Upper lobe of left lung (tissue), 6 donors: Measurements from ENCODE around the gene LDLRAD3. TPM values are rescaled to one million over a fixed set of nuclear protein-coding genes. Genes with fewer than 3 reads are reported as not detected.

Experiments used
- ATAC-seq, 2 donors: fragments of 200-7000 bp; cut with Tn5 transposase; one replicate each; pipeline ENCODE4 v1.9.1; 2022; ENCODE audit warnings: mild to moderate bottlenecking in 2 of 2, moderate library complexity in 2 of 2; ENCODE audit not compliant: low FRiP score in 2 of 2
- DNase-seq, 2 donors: peaks; one replicate each; pipeline ENCODE4 v3.0.0-alpha.2; 2019 to 2020
- H3K27ac ChIP-seq, 4 donors: fragments of 200-600 bp; sonication (generic); one replicate each; pipeline ENCODE4 v1.5.1; 2016 to 2019
- H3K27me3 ChIP-seq, 4 donors: fragments of 200-600 bp; sonication (generic); one replicate each; pipeline ENCODE4 v1.5.1; 2017 to 2019
- H3K36me3 ChIP-seq, 4 donors: fragments of 200-600 bp; sonication (generic); one replicate each; pipeline ENCODE4 v1.5.1; 2016 to 2019
- H3K4me1 ChIP-seq, 4 donors: fragments of 200-600 bp; sonication (generic); one replicate each; pipeline ENCODE4 v1.5.1; 2018 to 2019
- H3K4me3 ChIP-seq, 4 donors: fragments of 200-600 bp; sonication (generic); one replicate each; pipeline ENCODE4 v1.5.1; 2017 to 2019; ENCODE audit warnings: mild to moderate bottlenecking in 2 of 4, moderate library complexity in 1 of 4
- H3K9me3 ChIP-seq, 4 donors: fragments of 200-600 bp; sonication (generic); one replicate each; pipeline ENCODE4 v1.5.1; 2018 to 2019
- EP300 ChIP-seq, 4 donors: sonication (generic); formaldehyde crosslinking; IDR thresholded peaks; one replicate each; pipeline ENCODE4 v1.5.1; 2017; ENCODE audit warnings: antibody characterized with exemption in 4 of 4, control low read depth in 2 of 4
- POLR2A ChIP-seq, 4 donors: fragments of 450-650 bp; IDR thresholded peaks; one replicate each; pipeline ENCODE4 v1.5.1; 2016 to 2017; ENCODE audit warnings: antibody characterized with exemption in 4 of 4, mild to moderate bottlenecking in 2 of 4
- POLR2AphosphoS5 ChIP-seq, 2 donors: sonication (generic); formaldehyde crosslinking; IDR thresholded peaks; one replicate each; pipeline ENCODE4 v1.5.1; 2017; ENCODE audit warnings: antibody characterized with exemption in 2 of 2
- WGBS, 2 donors: methylation state at CpG; one replicate each; pipeline ENCODE4 v1.1.5; 2017 to 2018; 5-methylcytosine and 5-hydroxymethylcytosine counted together
- total RNA-seq, 6 donors: library from RNA; depleted of rRNA in 4 of 6; stranded (reverse); fragments of >200 nt in 4 of 6; gene quantifications; one replicate each; pipeline versions ENCODE4 v1.1.0 to v1.2.1, GENCODE V29; 2016 to 2021
- TF ChIP-seq, protein P1 (sequence below), 6 experiments: fragments of 450-650 bp in 4 of 6; fragments of 200-600 bp in 2 of 6; sonication (generic) in 2 of 6; IDR thresholded peaks; one replicate each; pipeline ENCODE4 v1.5.1; 2016 to 2019; ENCODE audit warnings: antibody characterized with exemption in 6 of 6
- donor health status: DM: no; HTN: no; CAD: no; lungs with moderate emphysema.
- donor health status: DM: no; HTN: yes; CAD: no; lungs with severe emphysema.

The LDLRAD3 gene
- total RNA-seq, 6 donors from 2014 or later = 4.4 to 16.8 (median 7.4) TPM

DNA sequence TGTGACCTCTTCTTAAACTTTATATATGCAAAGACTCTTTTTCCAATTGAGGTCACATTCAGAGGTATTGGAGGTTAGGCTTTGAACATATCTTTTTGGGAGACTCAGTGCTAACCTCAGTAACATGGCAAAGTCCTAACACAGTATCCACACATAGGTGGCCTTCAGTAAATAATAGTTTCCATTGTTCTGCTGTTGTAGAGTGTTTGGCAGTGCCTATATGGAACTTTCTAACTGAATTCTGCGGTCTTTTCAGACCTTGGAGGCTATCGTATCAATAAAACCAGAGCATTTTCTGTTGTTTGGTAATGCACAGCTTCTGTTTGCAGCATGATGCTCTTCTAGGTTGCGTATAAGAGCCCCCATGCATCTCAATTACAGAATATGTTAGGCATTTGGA lies 47.0 kb downstream of the LDLRAD3 start:
- WGBS, 2 donors = 96% methylated on average over 3 of the region's 3 CpGs
- DNase-seq (no peak), ATAC-seq (no peak)
- Histone ChIP-seq H3K9me3 (no peaks in the 10 kb centered on the region), H3K27ac (no peak overlapping the region), H3K36me3 (no peaks in the 10 kb centered on the region), H3K4me1 (no peaks in the 10 kb centered on the region), H3K4me3 (no peak overlapping the region), H3K27me3 (no peaks in the 10 kb centered on the region)
- TF ChIP-seq, protein P1, sequence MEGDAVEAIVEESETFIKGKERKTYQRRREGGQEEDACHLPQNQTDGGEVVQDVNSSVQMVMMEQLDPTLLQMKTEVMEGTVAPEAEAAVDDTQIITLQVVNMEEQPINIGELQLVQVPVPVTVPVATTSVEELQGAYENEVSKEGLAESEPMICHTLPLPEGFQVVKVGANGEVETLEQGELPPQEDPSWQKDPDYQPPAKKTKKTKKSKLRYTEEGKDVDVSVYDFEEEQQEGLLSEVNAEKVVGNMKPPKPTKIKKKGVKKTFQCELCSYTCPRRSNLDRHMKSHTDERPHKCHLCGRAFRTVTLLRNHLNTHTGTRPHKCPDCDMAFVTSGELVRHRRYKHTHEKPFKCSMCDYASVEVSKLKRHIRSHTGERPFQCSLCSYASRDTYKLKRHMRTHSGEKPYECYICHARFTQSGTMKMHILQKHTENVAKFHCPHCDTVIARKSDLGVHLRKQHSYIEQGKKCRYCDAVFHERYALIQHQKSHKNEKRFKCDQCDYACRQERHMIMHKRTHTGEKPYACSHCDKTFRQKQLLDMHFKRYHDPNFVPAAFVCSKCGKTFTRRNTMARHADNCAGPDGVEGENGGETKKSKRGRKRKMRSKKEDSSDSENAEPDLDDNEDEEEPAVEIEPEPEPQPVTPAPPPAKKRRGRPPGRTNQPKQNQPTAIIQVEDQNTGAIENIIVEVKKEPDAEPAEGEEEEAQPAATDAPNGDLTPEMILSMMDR (IDR thresholded peaks at IDR 0.05) = no peak
- no peak for TF ChIP-seq POLR2AphosphoS5 (IDR thresholded peaks at IDR 0.05)
- TF ChIP-seq POLR2A (IDR thresholded peaks at IDR 0.05) = no peak
- no peak for TF ChIP-seq EP300 (IDR thresholded peaks at IDR 0.05)

DNA sequence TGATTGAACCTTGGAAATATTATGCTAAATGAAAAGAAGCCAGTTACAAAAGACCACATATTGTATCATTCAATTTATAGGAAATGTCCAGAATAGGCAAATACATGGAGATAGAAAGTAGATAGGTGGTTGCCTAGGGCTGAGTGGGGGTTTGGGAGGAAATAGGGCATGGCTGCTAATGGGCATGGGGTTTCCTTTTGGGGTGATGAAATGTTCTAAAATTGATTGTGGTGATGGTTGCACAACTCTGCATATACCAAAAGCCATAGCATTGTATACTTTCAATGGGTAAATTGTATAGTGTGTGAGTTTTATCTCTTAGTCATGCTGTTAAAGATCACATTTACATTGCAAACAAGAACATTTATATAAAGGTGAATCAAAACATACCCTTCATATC lies 48.7 kb downstream of the LDLRAD3 start:
- no peak overlapping the region for H3K4me3 ChIP-seq
- no peaks in the 10 kb centered on the region for H3K9me3 ChIP-seq
- no peak overlapping the region for H3K27ac ChIP-seq
- no peak for TF ChIP-seq EP300 (IDR thresholded peaks at IDR 0.05)
- TF ChIP-seq, protein P1 (IDR thresholded peaks at IDR 0.05) = no peak
- no peak for TF ChIP-seq POLR2A (IDR thresholded peaks at IDR 0.05)
- TF ChIP-seq POLR2AphosphoS5 (IDR thresholded peaks at IDR 0.05) = no peak
- H3K27me3 ChIP-seq = no peaks in the 10 kb centered on the region
- no peak for DNase-seq
- H3K36me3 ChIP-seq = no peaks in the 10 kb centered on the region
- H3K4me1 ChIP-seq = no peaks in the 10 kb centered on the region
- no peak for ATAC-seq

DNA sequence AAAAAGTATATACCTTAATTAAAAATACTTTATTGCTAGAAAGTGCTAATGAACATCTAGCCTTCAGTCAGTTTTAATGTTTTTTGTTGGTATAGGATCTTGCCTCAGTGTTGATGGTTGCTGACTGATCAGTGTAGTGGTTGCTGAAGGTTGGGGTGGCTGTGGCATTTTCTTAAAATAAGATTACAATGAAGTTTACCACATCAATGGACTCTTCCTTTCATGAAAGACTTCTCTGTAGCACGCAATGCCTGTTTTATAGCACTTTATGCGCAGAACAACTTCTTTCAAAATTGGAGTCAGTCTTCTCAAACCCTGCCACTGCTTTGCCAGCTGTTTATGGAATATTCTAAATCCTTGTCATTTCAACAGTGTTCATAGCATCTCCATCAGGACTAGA lies 50.6 kb downstream of the LDLRAD3 start:
- Histone ChIP-seq H3K27me3 (no peaks in the 10 kb centered on the region), H3K4me3 (no peak overlapping the region), H3K36me3 (no peaks in the 10 kb centered on the region), H3K27ac (no peak overlapping the region), H3K4me1 (no peaks in the 10 kb centered on the region), H3K9me3 (no peaks in the 10 kb centered on the region)
- WGBS, 2 donors = 91 to 94% methylated on average over 2 of the region's 2 CpGs
- TF ChIP-seq, protein P1 (IDR thresholded peaks at IDR 0.05) = no peak
- DNase-seq (no peak), ATAC-seq (no peak)

DNA sequence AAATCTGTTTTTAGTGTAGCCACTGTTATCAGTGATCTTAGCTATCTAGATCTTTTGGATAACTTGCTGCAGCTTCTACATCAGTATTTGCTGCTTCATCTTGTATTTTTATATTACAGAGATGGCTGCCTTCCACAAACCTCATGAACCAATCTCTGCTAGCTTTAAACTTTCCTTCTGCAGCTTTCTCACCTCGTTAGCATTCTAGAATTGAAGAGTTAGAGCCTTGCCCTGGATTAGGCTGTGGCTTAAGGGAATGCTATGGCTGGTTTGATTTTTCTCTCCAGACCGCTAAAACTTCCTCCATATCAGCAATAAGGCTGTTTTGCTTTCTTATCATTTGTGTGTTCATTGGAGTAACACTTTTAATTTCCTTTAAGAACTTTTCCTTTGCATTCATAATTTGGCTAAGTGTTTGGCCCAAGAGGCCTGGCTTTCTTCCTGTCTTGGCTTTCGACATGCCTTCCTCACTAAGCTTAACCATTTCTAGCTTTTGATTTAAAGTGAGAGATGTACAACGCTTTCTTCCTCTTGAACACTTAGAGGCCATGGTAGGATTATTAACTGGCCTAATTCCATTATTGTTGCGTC lies 51.9 kb downstream of the LDLRAD3 start:
- peaks cover 0 to 3% (median 0%) of the 10 kb centered on the region in 4 donors for H3K4me1 ChIP-seq
- H3K36me3 ChIP-seq = no peaks in the 10 kb centered on the region
- no peak overlapping the region for H3K4me3 ChIP-seq
- ATAC-seq (no peak), DNase-seq (no peak)
- TF ChIP-seq POLR2AphosphoS5 (IDR thresholded peaks at IDR 0.05) (no peak), POLR2A (IDR thresholded peaks at IDR 0.05) (no peak), EP300 (IDR thresholded peaks at IDR 0.05) (no peak)
- TF ChIP-seq, protein P1 (IDR thresholded peaks at IDR 0.05) = no peak
- no peaks in the 10 kb centered on the region for H3K27me3 ChIP-seq
- H3K9me3 ChIP-seq = no peaks in the 10 kb centered on the region
- H3K27ac ChIP-seq = no peak overlapping the region
- WGBS, 2 donors = 59 to 62% methylated on average over 5 of the region's 5 CpGs

DNA sequence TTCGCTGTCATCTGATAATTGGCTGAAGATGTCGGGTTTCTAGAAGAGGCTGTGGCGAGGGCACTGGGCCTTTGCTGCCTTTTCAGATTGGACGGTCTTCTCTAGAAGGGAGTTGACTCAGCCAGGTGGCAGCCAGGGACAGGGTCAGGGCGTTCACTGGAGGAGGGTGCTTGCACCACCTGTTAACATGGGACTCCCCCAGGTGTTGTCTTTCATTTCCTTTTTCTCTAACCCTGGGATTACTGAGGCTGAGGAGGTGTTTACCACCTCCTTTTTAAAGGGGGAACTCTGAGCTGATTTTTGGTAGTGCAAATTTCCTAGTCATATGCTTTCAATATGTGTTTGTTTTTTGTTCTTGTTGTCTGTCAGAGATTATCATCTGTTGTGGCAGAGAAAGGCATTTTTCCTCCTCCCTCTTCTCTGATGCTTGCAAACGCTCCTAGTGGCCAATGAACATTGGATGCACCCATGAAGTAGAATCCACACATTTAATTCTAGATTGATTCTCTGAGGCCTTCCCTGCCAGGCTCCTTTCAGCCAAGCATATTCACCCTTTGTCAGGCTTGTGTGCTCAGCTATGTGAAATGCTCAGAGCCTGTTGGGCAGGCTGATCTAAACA lies 54.1 kb downstream of the LDLRAD3 start:
- Histone ChIP-seq H3K36me3 (no peaks in the 10 kb centered on the region), H3K4me3 (no peak overlapping the region), H3K27ac (no peak overlapping the region), H3K9me3 (no peaks in the 10 kb centered on the region), H3K27me3 (no peaks in the 10 kb centered on the region), H3K4me1 (peaks cover 0 to 4% (median 0%) of the 10 kb centered on the region in 4 donors)
- 93 to 95% methylated on average over 6 of the region's 6 CpGs for WGBS, 2 donors
- no peak for TF ChIP-seq EP300 (IDR thresholded peaks at IDR 0.05)
- no peak for TF ChIP-seq POLR2A (IDR thresholded peaks at IDR 0.05)
- TF ChIP-seq, protein P1 (IDR thresholded peaks at IDR 0.05) = no peak
- no peak for TF ChIP-seq POLR2AphosphoS5 (IDR thresholded peaks at IDR 0.05)
- DNase-seq (no peak), ATAC-seq (no peak)
